ENCODE results near the gene SPATA22.

DNA sequence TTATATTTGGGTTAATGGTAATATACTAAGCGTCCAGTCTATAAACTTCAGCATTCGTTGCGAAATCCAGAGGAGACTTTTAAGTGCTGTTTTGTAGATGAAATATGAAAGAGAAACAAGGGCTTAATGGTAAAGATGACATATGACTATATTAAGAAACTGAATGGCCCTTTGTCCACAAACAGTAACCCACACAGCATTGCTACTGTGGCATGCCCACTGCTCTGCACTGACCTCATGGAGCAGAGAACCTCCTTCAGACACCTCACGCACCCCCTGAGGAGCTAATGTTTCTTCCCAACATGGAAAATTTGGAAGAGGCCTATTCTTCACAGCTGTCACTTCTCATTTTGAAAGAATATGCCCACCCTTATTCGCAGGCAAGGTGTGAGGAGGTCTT lies 30.8 kb upstream of the SPATA22 start:
- no peak for TF ChIP-seq RAD21 (conservative IDR thresholded peaks at IDR 0.05 in 1 of 2, IDR thresholded peaks at IDR 0.05 in 1 of 2)
- TF ChIP-seq, protein P1, sequence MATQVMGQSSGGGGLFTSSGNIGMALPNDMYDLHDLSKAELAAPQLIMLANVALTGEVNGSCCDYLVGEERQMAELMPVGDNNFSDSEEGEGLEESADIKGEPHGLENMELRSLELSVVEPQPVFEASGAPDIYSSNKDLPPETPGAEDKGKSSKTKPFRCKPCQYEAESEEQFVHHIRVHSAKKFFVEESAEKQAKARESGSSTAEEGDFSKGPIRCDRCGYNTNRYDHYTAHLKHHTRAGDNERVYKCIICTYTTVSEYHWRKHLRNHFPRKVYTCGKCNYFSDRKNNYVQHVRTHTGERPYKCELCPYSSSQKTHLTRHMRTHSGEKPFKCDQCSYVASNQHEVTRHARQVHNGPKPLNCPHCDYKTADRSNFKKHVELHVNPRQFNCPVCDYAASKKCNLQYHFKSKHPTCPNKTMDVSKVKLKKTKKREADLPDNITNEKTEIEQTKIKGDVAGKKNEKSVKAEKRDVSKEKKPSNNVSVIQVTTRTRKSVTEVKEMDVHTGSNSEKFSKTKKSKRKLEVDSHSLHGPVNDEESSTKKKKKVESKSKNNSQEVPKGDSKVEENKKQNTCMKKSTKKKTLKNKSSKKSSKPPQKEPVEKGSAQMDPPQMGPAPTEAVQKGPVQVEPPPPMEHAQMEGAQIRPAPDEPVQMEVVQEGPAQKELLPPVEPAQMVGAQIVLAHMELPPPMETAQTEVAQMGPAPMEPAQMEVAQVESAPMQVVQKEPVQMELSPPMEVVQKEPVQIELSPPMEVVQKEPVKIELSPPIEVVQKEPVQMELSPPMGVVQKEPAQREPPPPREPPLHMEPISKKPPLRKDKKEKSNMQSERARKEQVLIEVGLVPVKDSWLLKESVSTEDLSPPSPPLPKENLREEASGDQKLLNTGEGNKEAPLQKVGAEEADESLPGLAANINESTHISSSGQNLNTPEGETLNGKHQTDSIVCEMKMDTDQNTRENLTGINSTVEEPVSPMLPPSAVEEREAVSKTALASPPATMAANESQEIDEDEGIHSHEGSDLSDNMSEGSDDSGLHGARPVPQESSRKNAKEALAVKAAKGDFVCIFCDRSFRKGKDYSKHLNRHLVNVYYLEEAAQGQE (IDR thresholded peaks at IDR 0.05): no peak
- TF ChIP-seq ESRRA (IDR thresholded peaks at IDR 0.05; ENCODE audit: borderline replicate concordance, low read length): no peak
- TF ChIP-seq, protein P2, sequence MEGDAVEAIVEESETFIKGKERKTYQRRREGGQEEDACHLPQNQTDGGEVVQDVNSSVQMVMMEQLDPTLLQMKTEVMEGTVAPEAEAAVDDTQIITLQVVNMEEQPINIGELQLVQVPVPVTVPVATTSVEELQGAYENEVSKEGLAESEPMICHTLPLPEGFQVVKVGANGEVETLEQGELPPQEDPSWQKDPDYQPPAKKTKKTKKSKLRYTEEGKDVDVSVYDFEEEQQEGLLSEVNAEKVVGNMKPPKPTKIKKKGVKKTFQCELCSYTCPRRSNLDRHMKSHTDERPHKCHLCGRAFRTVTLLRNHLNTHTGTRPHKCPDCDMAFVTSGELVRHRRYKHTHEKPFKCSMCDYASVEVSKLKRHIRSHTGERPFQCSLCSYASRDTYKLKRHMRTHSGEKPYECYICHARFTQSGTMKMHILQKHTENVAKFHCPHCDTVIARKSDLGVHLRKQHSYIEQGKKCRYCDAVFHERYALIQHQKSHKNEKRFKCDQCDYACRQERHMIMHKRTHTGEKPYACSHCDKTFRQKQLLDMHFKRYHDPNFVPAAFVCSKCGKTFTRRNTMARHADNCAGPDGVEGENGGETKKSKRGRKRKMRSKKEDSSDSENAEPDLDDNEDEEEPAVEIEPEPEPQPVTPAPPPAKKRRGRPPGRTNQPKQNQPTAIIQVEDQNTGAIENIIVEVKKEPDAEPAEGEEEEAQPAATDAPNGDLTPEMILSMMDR (IDR thresholded peaks at IDR 0.05): no peak
- no peak for TF ChIP-seq EHMT2 (IDR thresholded peaks at IDR 0.05; ENCODE audit: low read depth)
- no peak for TF ChIP-seq ZNF302 (CRISPR knock-in tag; IDR thresholded peaks at IDR 0.05)
